H9 (cell line): ENCODE data around the gene USP7. TPM values are rescaled to one million over a fixed set of nuclear protein-coding genes. Genes with fewer than 3 reads are reported as not detected.

Experiments
- DNase-seq: peaks from one replicate; pipeline ENCODE4 v3.0.0-alpha.2; 2017
- H2AFZ ChIP-seq: one replicate; pipeline ENCODE4 v1.6.1; 2013; ENCODE audit warnings: mild to moderate bottlenecking, low read length, control low read depth, moderate library complexity
- H2AK5ac ChIP-seq: 2 replicates; pipeline ENCODE4 v1.6.1; 2013; ENCODE audit warnings: low read length, control low read depth, mixed read lengths; ENCODE audit not compliant: insufficient read length
- H2BK120ac ChIP-seq: one replicate; pipeline ENCODE4 v1.6.1; 2013; ENCODE audit warnings: low read depth, mild to moderate bottlenecking, low read length, control low read depth, inconsistent platforms; ENCODE audit not compliant: poor library complexity, severe bottlenecking
- H2BK12ac ChIP-seq: 2 replicates; pipeline ENCODE4 v1.6.1; 2013; ENCODE audit warnings: low read length, control low read depth, mixed read lengths, low read depth; ENCODE audit not compliant: insufficient read length
- H2BK15ac ChIP-seq: 2 replicates; pipeline ENCODE4 v1.6.1; 2013; ENCODE audit warnings: low read depth, low read length, control low read depth
- H2BK20ac ChIP-seq: one replicate; pipeline ENCODE4 v1.6.1; 2013; ENCODE audit warnings: low read depth, mild to moderate bottlenecking, low read length, control low read depth, inconsistent platforms; ENCODE audit not compliant: poor library complexity, severe bottlenecking
- H2BK5ac ChIP-seq: 2 replicates; pipeline ENCODE4 v1.6.1; 2013; ENCODE audit warnings: low read length, control low read depth, mixed read lengths; ENCODE audit not compliant: insufficient read length
- H3K14ac ChIP-seq: 2 replicates; pipeline ENCODE4 v1.6.1; 2013; ENCODE audit warnings: low read length, control low read depth; ENCODE audit not compliant: insufficient read depth
- H3K18ac ChIP-seq: 2 replicates; pipeline ENCODE4 v1.6.1; 2013; ENCODE audit warnings: low read depth, mild to moderate bottlenecking, mixed read lengths, low read length, control low read depth; ENCODE audit not compliant: insufficient read length
- H3K23ac ChIP-seq: 2 replicates; pipeline ENCODE4 v1.6.1; 2013; ENCODE audit warnings: low read length, control low read depth, mixed read lengths, low read depth; ENCODE audit not compliant: insufficient read length
- H3K23me2 ChIP-seq: 2 replicates; pipeline ENCODE4 v1.6.1; 2013; ENCODE audit warnings: low read depth, mild to moderate bottlenecking, mixed read lengths, low read length, control low read depth; ENCODE audit not compliant: insufficient read length, poor library complexity, severe bottlenecking
- H3K27ac ChIP-seq: 2 replicates; pipeline ENCODE4 v1.5.1; 2013; ENCODE audit warnings: low read length, control low read depth, mixed read lengths, low read depth; ENCODE audit not compliant: insufficient read length
- H3K27me3 ChIP-seq: 2 replicates; pipeline ENCODE4 v1.6.1; 2013; ENCODE audit warnings: low read length, control low read depth, inconsistent platforms; ENCODE audit not compliant: insufficient read depth
- H3K4ac ChIP-seq: 2 replicates; pipeline ENCODE4 v1.6.1; 2013; ENCODE audit warnings: low read depth, mild to moderate bottlenecking, control low read depth, inconsistent platforms, low read length, moderate library complexity
- H3K4me1 ChIP-seq: 2 replicates; pipeline ENCODE4 v1.6.1; 2013; ENCODE audit warnings: low read length, control low read depth, inconsistent platforms; ENCODE audit not compliant: insufficient read depth
- H3K4me2 ChIP-seq: 2 replicates; pipeline ENCODE4 v1.6.1; 2013; ENCODE audit warnings: low read length, control low read depth, mixed read lengths; ENCODE audit not compliant: insufficient read length, insufficient read depth
- H3K56ac ChIP-seq: 2 replicates; pipeline ENCODE4 v1.6.1; 2013; ENCODE audit warnings: low read depth, mild to moderate bottlenecking, mixed read lengths, low read length, control low read depth; ENCODE audit not compliant: insufficient read length
- H3K79me1 ChIP-seq: 2 replicates; pipeline ENCODE4 v1.6.1; 2013; ENCODE audit warnings: low read depth, mild to moderate bottlenecking, moderate library complexity, low read length, control low read depth, inconsistent platforms; ENCODE audit not compliant: insufficient read depth, poor library complexity, severe bottlenecking
- H3K79me2 ChIP-seq: 2 replicates; pipeline ENCODE4 v1.6.1; 2013; ENCODE audit warnings: low read length, control low read depth, inconsistent platforms; ENCODE audit not compliant: insufficient read depth
- H3K9ac ChIP-seq: 2 replicates; pipeline ENCODE4 v1.6.1; 2013; ENCODE audit warnings: low read length, control low read depth, mixed read lengths; ENCODE audit not compliant: insufficient read length; ENCODE audit errors: extremely low read depth
- H3K9me3 ChIP-seq: one replicate; pipeline ENCODE4 v1.6.1; 2013; ENCODE audit warnings: low read depth, low read length, inconsistent platforms; ENCODE audit not compliant: control insufficient read depth
- H3T11ph ChIP-seq: one replicate; pipeline ENCODE4 v1.6.1; 2013; ENCODE audit warnings: mild to moderate bottlenecking, low read length, control low read depth, inconsistent platforms
- H4K20me1 ChIP-seq: one replicate; pipeline ENCODE4 v1.6.1; 2013; ENCODE audit not compliant: control insufficient read depth, insufficient read length, insufficient read depth
- H4K5ac ChIP-seq: 2 replicates; pipeline ENCODE4 v1.6.1; 2013; ENCODE audit warnings: low read depth, mild to moderate bottlenecking, mixed read lengths, low read length, control low read depth; ENCODE audit not compliant: insufficient read length
- H4K8ac ChIP-seq: replicated peaks from 2 replicates; pipeline ENCODE4 v1.6.1; 2013; ENCODE audit warnings: low read length, control low read depth, mixed read lengths, low read depth; ENCODE audit not compliant: insufficient read length
- H4K91ac ChIP-seq: 2 replicates; pipeline ENCODE4 v1.6.1; 2013; ENCODE audit warnings: low read depth, mild to moderate bottlenecking, moderate library complexity, mixed read lengths, low read length, control low read depth; ENCODE audit not compliant: insufficient read length
- H3K27ac Mint-ChIP-seq, 3 experiments: 2 replicates in 2 of 3; 3 replicates in 1 of 3; pipeline ENCODE4 v1.8.0; 2020 to 2021; ENCODE audit warnings: mixed read lengths in 3 of 3, mild to moderate bottlenecking in 1 of 3, moderate library complexity in 1 of 3
- H3K27me3 Mint-ChIP-seq: 2 replicates; pipeline ENCODE4 v1.8.0; 2021; ENCODE audit warnings: low read depth, mild to moderate bottlenecking, moderate library complexity, mixed read lengths
- H3K36me3 Mint-ChIP-seq, 3 experiments: 2 replicates in 2 of 3; 3 replicates in 1 of 3; pipeline ENCODE4 v1.8.0; 2020 to 2021; ENCODE audit warnings: low read depth in 3 of 3, mixed read lengths in 3 of 3; ENCODE audit not compliant: insufficient read depth in 1 of 3
- H3K4me1 Mint-ChIP-seq, 2 experiments: 2 replicates each; pipeline ENCODE4 v1.8.0; 2020; ENCODE audit warnings: mixed read lengths in 2 of 2
- H3K4me3 Mint-ChIP-seq, 2 experiments: 2 replicates in 1 of 2; 3 replicates in 1 of 2; pipeline ENCODE4 v1.8.0; 2020 to 2021; ENCODE audit warnings: mild to moderate bottlenecking in 2 of 2, mixed read lengths in 2 of 2, moderate library complexity in 1 of 2
- H3K9me3 Mint-ChIP-seq, 2 experiments: 2 replicates in 1 of 2; 3 replicates in 1 of 2; pipeline ENCODE4 v1.8.0; 2020; ENCODE audit warnings: mild to moderate bottlenecking in 2 of 2, mixed read lengths in 2 of 2, moderate library complexity in 1 of 2
- WGBS: extraction: QIAGEN DNeasy Blood & Tissue Kit; methylation state at CpG from one replicate; pipeline ENCODE4 v1.1.7; 2013; ENCODE audit warnings: missing lambda C conversion rate, low lambda C conversion rate, mixed read lengths; ENCODE audit not compliant: insufficient read length; ENCODE audit errors: extremely low coverage; 5-methylcytosine and 5-hydroxymethylcytosine counted together
- total RNA-seq: library from RNA; stranded (reverse); gene quantifications from 2 replicates; pipeline ENCODE4 v1.2.1, GENCODE V29; 2021
- TF ChIP-seq, protein P1 (sequence below): fragments of 200-600 bp; sonication (generic); conservative IDR thresholded peaks from 3 replicates; pipeline ENCODE4 v1.8.0; 2021; ENCODE audit warnings: antibody characterized with exemption, mild to moderate bottlenecking

The USP7 gene
- total RNA-seq, 1 experiment from 2014 or later: 192 TPM

DNA sequence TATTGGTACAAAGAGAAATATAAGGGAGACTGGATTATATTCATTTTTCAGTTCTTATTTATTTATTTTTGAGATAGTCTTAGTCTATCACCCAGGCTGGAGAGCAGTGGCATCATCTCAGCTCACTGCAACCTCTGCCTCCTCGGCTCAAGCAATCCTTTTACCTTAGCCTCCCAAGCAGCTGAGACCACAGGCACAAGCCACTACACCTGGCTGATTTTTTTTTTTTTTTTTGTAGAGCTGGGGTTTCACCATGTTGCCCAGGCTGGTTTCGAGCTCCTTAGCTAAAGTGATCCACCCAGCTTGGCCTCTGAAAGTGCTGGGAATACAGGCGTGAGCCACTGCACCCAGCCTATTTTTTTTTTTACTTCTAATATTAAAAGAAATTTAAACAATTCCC lies 40.1 kb upstream of the USP7 start:
- Histone ChIP-seq H2BK120ac (no peak overlapping the region), H2BK12ac (no peak overlapping the region), H3K4ac (no peak overlapping the region), H3K23me2 (no peaks in the 10 kb centered on the region), H4K91ac (no peak overlapping the region), H3K27ac (no peak overlapping the region), H3K4me2 (no peak overlapping the region), H4K20me1 (no peaks in the 10 kb centered on the region), H3K23ac (no peak overlapping the region), H3K79me2 (no peaks in the 10 kb centered on the region), H3K18ac (no peak overlapping the region), H2AFZ (no peak overlapping the region), H4K8ac (no peak overlapping the region), H3K79me1 (no peaks in the 10 kb centered on the region), H3K14ac (no peak overlapping the region), H2BK15ac (no peak overlapping the region), H2BK5ac (no peak overlapping the region), H3K4me1 (no peaks in the 10 kb centered on the region), H3K56ac (no peak overlapping the region), H3K9ac (no peak overlapping the region), H3K27me3 (no peaks in the 10 kb centered on the region), H3K9me3 (no peaks in the 10 kb centered on the region), H4K5ac (no peak overlapping the region), H2AK5ac (no peak overlapping the region), H2BK20ac (no peak overlapping the region), H3T11ph (no peak overlapping the region)
- H3K4me1 Mint-ChIP-seq: peaks cover 2 to 4% of the 10 kb centered on the region in 2 experiments; a peak in 2 of 4 replicates
- TF ChIP-seq, protein P1, sequence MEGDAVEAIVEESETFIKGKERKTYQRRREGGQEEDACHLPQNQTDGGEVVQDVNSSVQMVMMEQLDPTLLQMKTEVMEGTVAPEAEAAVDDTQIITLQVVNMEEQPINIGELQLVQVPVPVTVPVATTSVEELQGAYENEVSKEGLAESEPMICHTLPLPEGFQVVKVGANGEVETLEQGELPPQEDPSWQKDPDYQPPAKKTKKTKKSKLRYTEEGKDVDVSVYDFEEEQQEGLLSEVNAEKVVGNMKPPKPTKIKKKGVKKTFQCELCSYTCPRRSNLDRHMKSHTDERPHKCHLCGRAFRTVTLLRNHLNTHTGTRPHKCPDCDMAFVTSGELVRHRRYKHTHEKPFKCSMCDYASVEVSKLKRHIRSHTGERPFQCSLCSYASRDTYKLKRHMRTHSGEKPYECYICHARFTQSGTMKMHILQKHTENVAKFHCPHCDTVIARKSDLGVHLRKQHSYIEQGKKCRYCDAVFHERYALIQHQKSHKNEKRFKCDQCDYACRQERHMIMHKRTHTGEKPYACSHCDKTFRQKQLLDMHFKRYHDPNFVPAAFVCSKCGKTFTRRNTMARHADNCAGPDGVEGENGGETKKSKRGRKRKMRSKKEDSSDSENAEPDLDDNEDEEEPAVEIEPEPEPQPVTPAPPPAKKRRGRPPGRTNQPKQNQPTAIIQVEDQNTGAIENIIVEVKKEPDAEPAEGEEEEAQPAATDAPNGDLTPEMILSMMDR: no peak
- peaks cover 11% of the 10 kb centered on the region for H3K27me3 Mint-ChIP-seq
- H3K4me3 Mint-ChIP-seq: no peak overlapping the region
- H3K36me3 Mint-ChIP-seq: no peaks in the 10 kb centered on the region; a peak in 1 of 7 replicates
- no peak overlapping the region for H3K27ac Mint-ChIP-seq
- DNase-seq: no peak
- WGBS: no CpG with 5 or more reads among the region's 3 CpGs
- H3K9me3 Mint-ChIP-seq: no peaks in the 10 kb centered on the region
